Body of pancreas (tissue), 4 donors: Measurements from ENCODE around the gene AP1S2.

Source experiments
- CTCF ChIP-seq, 7 experiments: fragments of 450-650 bp in 4 of 7; fragments of 200-600 bp in 3 of 7; sonication (generic) in 3 of 7; IDR thresholded peaks; one replicate each; pipeline ENCODE4 v1.5.1; 2016 to 2019; ENCODE audit warnings: antibody characterized with exemption in 7 of 7
- POLR2A ChIP-seq, 3 donors: fragments of 450-650 bp; IDR thresholded peaks; one replicate each; pipeline ENCODE4 v1.6.1; 2016; ENCODE audit warnings: antibody characterized with exemption in 3 of 3, mild to moderate bottlenecking in 2 of 3

DNA sequence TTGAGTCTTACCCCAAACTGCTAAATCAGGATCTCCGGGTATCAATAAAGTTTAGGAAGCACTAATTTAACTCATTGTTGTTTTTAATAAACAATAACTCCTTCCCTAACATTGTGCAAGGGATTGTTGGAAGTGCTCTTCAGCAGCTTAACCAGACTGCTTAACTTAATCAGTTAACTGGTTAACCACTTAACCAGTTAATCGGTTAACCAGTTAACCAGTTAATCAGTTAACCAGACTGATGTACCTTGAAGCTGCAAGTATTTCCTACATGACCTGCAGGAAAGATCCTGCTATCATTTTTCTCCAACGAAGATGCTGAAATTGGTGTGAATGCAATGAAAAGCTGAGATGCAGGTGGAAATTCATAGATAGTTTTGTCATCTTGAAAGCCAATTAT is 40.1 kb upstream of the AP1S2 start:
- TF ChIP-seq POLR2A (IDR thresholded peaks at IDR 0.05) (no peak), CTCF (IDR thresholded peaks at IDR 0.05) (no peak)
